GM23338 (cell line): ENCODE data around the gene SEC22A.

ENCODE experiments used
- CREB1 ChIP-seq: fragments of 250-450 bp; sonication (Bioruptor Pico); IDR thresholded peaks from 2 replicates; pipeline ENCODE4 v1.5.0; 2020; ENCODE audit warnings: low read depth, mild to moderate bottlenecking, moderate library complexity
- CTCF ChIP-seq, 2 experiments: fragments of 200-600 bp in 1 of 2; sonication (generic) in 1 of 2; conservative IDR thresholded peaks; 2 replicates each; pipeline versions ENCODE4 v1.5.1 to v1.6.1; 2016 to 2017; ENCODE audit warnings: antibody characterized with exemption in 2 of 2, low read depth in 2 of 2, mild to moderate bottlenecking in 2 of 2, moderate library complexity in 1 of 2
- ETS1 ChIP-seq: IDR thresholded peaks from 2 replicates; pipeline ENCODE4 v1.6.1; 2016; ENCODE audit warnings: antibody characterized with exemption
- EZH2 ChIP-seq: fragments of 200-600 bp; sonication (generic); IDR thresholded peaks from one replicate; pipeline ENCODE4 v1.8.0; 2017; ENCODE audit warnings: antibody characterized with exemption, mild to moderate bottlenecking, low read depth; ENCODE audit not compliant: unreplicated experiment
- EZH2phosphoT487 ChIP-seq: fragments of 200-600 bp; sonication (generic); IDR thresholded peaks from one replicate; pipeline ENCODE4 v1.8.1; 2018; ENCODE audit warnings: antibody characterized with exemption; ENCODE audit not compliant: unreplicated experiment
- JUNB ChIP-seq: IDR thresholded peaks from one replicate; pipeline ENCODE4 v1.6.1; 2016; ENCODE audit warnings: antibody characterized with exemption; ENCODE audit not compliant: unreplicated experiment
- POLR2AphosphoS5 ChIP-seq: IDR thresholded peaks from 2 replicates; pipeline ENCODE4 v1.6.1; 2016; ENCODE audit warnings: antibody characterized with exemption, low read depth
- REST ChIP-seq: IDR thresholded peaks from one replicate; pipeline ENCODE4 v1.6.1; 2018; ENCODE audit warnings: antibody characterized with exemption; ENCODE audit not compliant: unreplicated experiment
- STAT1 ChIP-seq: IDR thresholded peaks from one replicate; pipeline ENCODE4 v1.6.1; 2016; ENCODE audit warnings: antibody characterized with exemption; ENCODE audit not compliant: unreplicated experiment
- ZNF331 ChIP-seq: fragments of 250-450 bp; sonication (Bioruptor Pico); IDR thresholded peaks from 2 replicates; pipeline ENCODE4 v1.5.0; 2020; ENCODE audit warnings: low read depth, mild to moderate bottlenecking, moderate library complexity
- ZNF462 ChIP-seq: fragments of 250-450 bp; sonication (Bioruptor Pico); IDR thresholded peaks from 2 replicates; pipeline ENCODE4 v1.5.0; 2020; ENCODE audit warnings: mild to moderate bottlenecking, moderate library complexity

GRCh38 chr3:123296836-123297626 is 95.3 kb downstream of the SEC22A start:
- no peak for TF ChIP-seq CTCF (conservative IDR thresholded peaks at IDR 0.05; ENCODE audit: low read depth in 2 of 2)
- TF ChIP-seq POLR2AphosphoS5: no peak
- TF ChIP-seq CREB1: no peak
- TF ChIP-seq EZH2: no peak
- no peak for TF ChIP-seq REST
- no peak for TF ChIP-seq EZH2phosphoT487
- TF ChIP-seq JUNB: no peak
- TF ChIP-seq ZNF331: no peak
- TF ChIP-seq STAT1: no peak
- no peak for TF ChIP-seq ZNF462 (CRISPR knock-in tag)
- no peak for TF ChIP-seq ETS1
